Kasumi-1 (cell line): ENCODE measurements around the gene FLG2.
"Not testable (repeated sequence)": the region's sequence is repeated elsewhere in the genome, so short reads cannot be mapped to it uniquely, and the experiment has no call there.

Experiments
- DNase-seq, 2 experiments: peaks; one replicate each; lab custom pipeline; 2025; lab: John Stamatoyannopoulos, UW

The FLG2 gene

GRCh38 chr1:152312169-152312568 is 47.6 kb downstream of the FLG2 start:
- not testable (repeated sequence) for DNase-seq

- no peak for DNase-seq
Observed at GRCh38 chr1:152309955-152310354, 49.9 kb downstream of the FLG2 start.

GRCh38 chr1:152309320-152309901 is 50.4 kb downstream of the FLG2 start:
- not testable (repeated sequence) for DNase-seq

GRCh38 chr1:152308758-152309157 is 51.0 kb downstream of the FLG2 start:
- not testable (repeated sequence) for DNase-seq

GRCh38 chr1:152307970-152308369 is 51.8 kb downstream of the FLG2 start:
- not testable (repeated sequence) for DNase-seq

GRCh38 chr1:152306123-152306522 is 53.7 kb downstream of the FLG2 start:
- DNase-seq, result not testable (repeated sequence)

- not testable (repeated sequence) for DNase-seq
Observed at GRCh38 chr1:152304773-152305172, 55.0 kb downstream of the FLG2 start.

- not testable (repeated sequence) for DNase-seq
Observed at GRCh38 chr1:152303139-152303872, 56.5 kb downstream of the FLG2 start.
